Kidney glomerular epithelial cell (primary cell): ENCODE measurements around the gene MRPL30.
"Not testable (repeated sequence)": the region's sequence is repeated elsewhere in the genome, so short reads cannot be mapped to it uniquely, and the experiment has no call there.

ENCODE experiments used
- DNase-seq: peaks from one replicate; lab custom pipeline; 2025; lab: John Stamatoyannopoulos, UW

Gene MRPL30

DNA sequence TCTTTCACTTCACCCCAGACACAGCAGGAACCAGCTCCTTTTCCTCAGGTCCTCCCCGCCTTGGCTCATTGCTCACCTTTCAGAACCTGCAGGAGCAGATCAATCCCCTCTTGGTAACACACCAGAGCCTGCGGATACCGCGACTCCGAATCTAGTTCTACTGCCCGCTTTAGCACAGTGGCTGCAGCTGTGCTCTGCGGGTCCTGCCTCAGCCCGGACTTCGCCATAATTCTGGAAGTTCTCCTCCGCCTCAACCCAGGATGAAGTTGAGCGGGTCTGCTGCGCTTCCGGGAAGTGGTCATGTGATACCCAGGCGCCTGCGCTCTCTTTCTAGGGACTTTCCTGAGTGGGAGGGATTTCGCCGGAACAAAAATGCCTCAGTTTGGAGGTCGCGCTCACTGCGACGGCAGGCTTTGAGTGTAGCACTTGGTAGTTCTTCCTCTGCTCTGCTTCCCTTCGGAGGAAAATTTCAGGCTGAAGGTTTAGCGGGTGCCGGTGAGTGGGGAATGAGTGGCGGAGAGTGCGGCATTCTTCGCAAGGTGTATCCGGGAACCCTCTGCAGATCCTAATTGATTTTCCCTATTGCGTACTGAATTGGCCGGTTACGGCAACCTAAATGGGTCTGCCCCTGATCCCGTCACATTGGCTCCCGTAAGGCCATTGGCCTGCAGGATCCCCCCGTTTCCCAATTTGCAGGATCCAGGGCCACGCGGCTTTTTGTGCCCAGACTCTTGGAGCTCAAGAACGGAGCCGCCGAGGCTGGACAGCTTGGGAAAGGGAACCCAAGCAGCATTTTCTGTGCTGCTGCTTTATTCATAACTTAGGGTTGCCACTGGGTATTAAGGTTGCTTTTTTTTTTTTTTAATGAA, at the start of gene MRPL30, which contains the start of gene MITD1:
Gene MRPL30, plus strand, starts transcription at position 430 of the 869 bp plus-strand sequence. CDS start 5,020 bp downstream, outside the sequence.
Gene MITD1, minus strand, starts transcription at position 304 of the 869 bp plus-strand sequence. Its CDS starts 77 bp downstream, at position 227.
- DNase-seq: peak; percentile 96

DNA sequence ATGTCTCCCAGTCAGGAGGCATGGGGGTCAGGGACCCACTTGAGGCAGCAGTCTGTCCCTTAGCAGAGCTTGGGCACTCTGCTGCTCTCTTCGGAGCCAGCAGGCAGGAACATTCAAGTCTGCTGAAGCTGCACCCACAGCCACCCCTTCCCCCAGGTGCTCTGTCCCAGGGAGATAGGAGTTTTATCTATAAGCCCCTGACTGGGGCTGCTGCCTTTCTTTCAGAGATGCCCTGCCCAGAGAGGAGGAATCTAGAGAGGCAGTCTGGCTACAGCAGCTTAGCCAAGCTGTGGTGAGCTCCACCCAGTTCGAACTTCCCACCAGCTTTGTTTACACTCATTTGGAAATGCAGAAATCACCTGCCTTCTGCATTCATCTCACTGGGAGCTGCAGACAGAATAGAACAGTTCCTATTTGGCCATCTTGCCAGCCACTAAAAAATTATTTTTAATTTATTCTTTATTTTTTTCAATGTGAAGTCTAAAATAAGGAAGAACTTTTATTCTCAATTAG, 45.9 kb upstream of the MRPL30 start:
- DNase-seq: not testable (repeated sequence)

DNA sequence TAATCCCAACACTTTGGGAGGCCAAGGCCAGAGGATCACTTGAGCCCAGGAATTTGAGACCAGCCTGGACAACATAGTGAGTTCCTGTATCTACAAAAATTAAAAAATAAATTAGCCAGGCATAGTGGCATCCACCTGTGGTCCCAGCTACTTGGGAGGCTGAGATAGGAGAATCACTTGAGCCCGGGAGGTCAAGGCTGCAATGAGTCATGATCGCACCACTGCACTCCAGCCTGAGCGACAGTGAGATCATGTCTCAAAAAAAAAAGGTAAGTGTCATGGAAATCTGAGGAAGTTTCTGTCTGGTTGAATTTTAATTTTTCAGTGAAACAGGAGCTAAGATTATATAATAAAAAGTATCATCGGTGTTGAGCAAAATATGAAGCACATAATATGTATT, 42.0 kb upstream of the MRPL30 start:
- no peak for DNase-seq

DNA sequence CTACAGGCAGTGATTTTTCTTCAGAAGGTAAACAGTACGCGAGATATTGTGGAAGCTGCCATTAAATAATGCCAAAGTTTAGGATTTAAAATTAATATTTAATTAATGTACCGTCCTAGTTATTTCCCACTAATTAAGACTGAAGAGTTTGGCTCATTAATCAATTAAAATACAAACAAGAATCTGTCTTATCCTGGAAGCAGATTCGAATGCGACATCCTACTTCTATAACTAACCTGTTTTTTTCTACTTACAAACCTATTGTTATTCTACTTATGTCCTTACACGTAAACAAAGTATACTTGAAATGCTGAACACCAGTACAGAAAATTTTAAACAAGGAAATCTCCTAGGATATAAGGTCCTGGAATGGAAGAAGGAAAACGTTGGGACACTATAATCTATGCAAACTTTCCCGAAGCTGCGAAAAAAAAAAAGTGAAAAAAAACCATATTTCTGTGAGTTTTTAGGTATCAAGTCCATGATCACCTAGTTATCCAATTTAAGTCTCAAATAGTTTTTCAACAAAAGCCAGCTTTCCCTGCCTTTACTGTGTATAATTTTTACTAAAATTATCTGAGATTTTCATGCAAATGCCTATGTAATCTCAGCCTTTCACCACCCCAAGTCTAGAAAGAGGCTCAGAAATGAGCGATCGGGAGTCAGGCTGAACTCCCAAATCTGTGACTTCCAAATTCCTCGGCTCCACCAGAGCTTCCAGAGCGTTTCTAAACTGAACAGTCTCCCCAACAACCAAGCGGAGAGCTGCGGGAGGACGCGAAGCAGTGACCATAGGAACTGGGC, 40.7 kb upstream of the MRPL30 start:
- DNase-seq: peak; percentile 63

DNA sequence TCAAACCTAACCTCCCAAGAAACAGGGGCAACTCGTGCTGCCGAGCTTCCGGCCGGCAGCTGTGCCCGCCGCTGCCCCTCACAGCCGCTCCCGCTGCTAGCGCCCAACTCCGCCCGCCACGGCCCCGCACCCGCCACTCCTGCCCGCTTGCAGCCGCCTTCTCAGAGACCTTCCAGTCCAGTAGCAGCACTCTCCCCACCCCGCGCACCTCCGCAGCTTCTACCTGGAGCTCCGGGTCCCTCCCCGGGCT, 40.2 kb upstream of the MRPL30 start:
- no peak for DNase-seq

DNA sequence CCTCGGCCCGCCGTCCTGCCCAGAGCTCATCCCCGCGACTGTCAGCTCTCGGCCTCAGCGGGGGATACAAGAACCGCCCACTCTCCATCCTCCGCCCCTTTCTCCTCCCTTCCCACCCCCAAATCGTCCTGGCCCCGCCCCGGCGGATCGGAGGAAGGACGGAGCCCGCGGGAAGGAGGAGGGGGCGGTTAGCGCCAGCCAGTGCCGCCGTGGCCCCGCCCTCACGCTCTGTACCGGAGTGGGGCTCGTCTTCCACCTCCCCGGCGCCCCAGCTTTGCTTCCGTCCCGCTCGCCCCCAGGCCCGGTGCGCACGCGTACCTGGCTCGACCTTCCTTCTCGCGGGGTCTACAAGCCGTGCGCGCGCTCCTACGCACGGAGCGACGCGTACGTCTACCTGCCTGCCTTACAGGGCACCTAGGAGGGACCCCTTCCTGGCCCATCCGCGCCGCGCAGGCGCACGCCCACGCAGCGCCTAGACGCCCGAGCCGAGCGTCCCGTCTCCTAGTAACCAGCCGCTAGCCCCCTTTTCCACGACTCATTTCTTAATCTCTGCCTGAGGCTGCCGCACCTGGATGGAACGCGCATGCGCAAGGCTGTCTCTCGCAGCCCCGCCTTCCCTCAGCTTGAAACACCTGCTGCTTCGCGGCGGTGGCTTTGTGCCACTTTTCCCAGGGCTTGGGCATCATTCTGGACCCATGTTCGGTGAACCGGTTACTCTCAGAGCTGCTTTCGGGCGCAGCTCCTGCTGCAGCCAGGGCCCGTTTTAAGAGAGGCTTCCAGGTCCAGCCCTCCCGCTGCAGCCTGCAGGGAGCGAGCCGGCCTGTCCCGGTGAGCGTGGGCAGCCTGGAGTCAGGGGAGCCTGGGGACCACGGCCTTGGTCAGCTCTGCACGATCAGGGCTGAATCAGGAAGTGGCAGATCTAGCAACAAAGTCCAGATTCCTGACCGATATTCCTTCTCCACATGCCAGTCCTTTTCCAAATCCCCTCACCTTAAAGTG, 39.6 kb upstream of the MRPL30 start, which contains the start of gene C2orf15:
Gene C2orf15, plus strand, starts transcription at position 598 of the 999 bp plus-strand sequence. CDS start 8,852 bp downstream, outside the sequence.
- peak; percentile 81 for DNase-seq

DNA sequence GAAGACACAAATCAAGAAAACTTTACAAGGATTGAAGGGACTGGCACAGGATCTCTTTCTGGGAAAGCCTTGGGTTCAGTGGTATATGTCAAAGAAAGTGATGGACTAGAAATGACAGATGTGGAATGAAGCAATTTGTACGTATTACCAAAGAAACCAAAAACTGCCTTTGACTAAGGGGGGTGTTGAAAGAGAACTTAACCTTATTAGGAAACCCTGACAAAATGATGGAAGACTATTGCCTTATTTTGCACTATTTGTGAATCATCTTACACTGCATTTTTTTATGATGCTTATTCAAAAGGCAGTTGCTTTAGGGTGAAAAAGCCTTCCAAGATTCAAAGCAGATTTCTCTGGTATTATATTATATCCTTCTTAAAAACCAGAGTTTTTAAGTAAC, 30.3 kb upstream of the MRPL30 start:
- no peak for DNase-seq

DNA sequence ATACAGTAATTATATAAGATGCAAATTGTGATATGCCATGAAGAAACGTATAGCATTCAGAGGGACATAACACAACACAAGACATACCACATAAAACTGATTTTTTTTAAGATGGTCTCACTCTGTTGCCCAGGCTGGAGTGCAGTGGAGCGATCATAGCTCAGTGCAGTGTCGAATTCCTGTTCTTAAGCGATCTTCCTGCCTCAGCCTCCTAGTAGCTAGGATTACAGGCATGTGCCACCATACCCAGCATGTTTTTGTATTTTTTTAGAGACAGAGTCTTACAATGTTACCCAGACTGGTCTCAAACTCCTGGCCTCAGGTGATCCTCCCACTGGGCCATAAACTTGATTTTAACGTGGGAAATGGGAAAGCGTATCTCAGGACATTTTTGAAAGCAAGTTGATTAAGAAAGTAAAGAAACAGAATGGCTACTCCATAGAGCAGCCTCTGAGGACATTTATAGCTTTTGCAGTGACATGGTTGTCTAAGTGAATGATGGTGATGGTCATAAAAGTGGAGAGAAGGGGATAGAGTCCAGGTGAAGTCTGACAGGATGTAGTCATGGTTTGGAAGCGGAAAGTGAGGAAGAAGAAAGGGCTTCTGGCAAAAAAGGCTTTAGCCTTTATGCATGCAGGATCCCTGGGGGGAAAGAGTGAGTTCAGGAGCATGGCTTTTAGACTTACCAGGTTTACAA, 28.6 kb upstream of the MRPL30 start:
- DNase-seq: no peak

DNA sequence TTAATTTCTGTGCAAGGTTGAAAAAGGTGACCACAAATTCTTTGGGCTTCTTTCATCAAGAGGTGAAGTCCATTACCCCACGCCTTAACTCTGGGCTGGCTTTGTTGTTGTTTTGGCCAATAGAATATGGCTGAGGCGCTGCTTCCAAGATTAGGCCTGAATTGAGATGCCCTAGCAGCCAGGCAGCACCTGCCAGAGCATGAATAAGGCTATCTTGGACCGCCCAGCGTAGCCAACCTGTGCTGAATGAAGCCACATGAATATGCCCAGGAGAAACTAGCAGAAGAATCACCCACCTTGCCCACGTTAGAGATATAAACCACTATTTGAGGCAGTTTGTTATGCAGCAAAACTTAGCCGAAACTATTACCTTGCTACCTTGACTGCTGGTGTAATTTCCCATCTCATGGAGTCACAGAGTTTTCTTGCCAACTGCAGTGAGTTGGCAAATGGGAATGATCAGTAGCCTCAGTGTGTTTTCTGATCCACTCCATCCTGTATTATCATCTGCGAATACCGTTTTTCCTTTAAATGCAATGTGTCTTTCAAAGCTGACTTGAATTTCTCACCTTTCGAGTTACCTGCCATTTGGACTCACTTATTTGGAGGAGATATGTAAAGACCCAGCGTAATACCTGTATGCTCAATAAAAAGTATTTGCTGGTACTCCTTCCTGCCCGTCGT, 26.9 kb upstream of the MRPL30 start:
- DNase-seq: peak; percentile 9

DNA sequence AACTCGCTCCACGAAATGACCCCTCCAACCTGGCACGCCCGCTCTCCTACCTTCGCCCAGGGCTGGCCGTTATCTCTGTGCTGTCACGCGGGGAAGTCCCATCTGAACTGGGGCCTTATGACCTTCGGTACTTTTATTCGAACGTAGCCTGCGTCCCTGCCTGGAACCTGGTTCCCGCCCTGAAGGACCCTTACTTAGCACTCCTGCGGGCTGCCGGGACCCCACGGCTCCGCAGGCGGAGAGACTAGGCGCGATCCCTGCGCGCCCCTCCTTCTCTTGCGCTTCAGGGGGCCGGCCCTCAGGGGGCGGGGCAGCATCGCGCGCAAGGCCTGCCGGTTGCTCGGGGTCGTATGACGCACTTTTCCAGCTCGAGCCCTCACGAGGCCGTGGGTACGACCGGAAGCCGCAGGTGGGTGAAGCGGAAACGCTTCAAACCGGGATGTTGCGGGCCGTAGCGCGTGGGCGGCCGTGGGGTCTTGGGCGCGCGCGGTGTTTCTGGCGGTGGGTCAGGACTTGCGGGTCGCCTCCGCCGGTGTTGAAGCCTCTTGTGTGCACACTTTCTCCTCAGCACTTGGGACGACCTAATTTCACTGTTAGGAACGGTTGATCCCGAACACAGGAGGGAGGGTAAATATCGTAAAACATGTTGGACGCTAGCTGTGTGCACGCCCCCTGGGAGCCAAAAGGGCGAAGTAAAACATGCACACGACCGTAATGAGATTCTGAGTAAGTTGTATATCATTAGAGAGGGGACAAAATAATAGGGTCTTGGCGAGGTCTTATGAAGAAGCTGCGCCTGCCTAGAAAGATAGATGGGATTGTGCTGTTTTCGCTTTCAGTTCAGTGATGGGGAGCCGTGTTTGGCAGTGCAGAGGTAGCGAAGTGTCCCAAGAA, 26.1 kb upstream of the MRPL30 start, which contains the start of the genes LIPT1 and TSGA10:
Gene LIPT1, plus strand, starts transcription at position 325 of the 894 bp plus-strand sequence. CDS start 6,991 bp downstream, outside the sequence.
Gene TSGA10, minus strand, starts transcription at position 300 of the 894 bp plus-strand sequence. CDS start 45,503 bp downstream, outside the sequence.
- peak; percentile 65 for DNase-seq

DNA sequence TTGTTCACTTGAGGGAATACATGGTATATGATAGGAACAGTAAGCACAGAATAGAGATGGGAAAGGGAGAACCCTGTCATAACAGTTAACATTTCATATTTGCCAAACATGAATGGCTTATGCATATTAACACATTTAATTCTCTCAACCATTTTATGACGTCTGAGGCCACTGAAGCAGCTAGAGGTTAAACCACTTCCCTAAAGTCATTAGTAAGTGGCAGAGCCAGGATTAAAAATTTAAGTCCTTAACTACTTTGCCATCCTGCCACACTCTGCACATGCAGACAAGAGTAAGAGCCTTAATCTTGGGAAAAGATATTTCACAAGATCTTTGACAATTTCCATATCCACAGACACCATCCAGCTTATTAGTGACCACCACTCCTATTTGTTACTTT, 24.1 kb upstream of the MRPL30 start:
- DNase-seq: no peak

DNA sequence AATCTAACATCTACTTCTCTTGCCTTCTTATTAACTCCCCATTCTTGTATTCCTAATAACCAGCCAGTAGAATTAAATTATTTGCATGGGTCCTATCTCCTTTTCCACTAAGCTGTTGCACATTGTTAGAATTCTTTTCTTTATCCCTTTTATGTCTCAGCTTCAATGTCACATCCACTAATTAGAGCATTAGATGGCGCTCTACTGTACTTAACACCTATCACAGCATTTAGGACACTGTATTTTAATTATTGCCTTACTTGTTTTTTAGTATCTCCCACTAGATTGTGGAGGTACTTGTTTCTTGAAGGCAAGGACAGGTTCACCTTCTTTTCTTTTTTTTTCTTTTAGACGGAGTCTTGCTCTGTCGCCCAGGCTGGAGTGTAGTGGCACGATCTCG, 22.4 kb upstream of the MRPL30 start:
- no peak for DNase-seq

DNA sequence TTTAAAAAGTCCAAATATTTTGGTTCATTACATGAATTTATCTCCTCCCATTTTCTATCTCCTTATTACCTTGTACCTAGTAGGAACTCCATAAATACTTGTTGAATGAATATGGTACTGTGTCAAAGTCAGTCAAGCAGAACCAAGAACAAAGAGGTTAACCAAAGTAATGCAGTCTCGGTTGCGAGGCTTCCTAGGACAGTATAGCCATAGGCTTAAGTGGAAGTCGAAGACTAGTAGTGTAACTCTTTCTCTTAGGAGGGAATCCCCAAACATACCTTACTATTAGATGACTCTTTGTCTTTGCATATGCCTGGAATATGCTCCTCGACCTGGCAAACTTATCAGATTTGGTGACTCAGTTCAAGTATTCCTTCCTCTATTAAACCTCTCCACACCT, 21.4 kb upstream of the MRPL30 start:
- DNase-seq: no peak

DNA sequence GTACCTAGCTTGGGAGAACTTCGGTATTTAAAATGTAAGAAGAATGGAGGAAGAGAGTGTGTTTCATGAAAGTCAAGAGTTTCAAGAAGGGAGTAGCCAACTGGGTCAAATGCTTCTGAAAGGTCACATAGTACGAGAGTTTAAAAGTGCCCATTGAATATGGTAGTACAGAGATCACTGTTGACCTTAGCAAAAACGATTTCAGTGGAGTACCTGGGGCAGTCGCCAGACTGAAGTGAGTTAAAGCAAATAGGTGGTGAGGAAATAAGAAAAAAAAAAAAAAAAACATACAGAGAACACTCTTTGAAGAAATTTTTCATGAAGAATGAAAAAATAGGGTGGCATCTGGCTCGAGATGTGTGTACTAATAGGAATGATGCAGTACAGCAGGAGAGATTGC, 14.8 kb upstream of the MRPL30 start:
- no peak for DNase-seq

DNA sequence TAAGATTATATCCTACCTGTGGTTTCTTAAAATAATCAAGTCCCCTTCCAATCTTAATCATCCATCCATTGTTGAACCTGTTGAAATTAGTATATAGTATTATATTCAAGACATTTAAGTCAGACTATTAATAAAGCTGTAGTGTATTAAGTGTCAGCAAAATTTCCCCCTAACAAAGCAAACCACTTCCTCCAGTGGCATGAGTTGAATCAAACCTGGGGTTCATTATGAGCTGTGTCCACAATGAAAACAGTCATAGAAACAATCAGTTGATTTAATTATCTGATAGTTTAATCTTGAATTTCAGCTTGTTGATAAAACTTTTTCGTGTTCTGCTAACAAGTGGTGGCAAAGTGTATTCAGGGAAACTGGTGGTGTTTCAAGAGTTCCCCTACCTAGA, 11.4 kb upstream of the MRPL30 start:
- DNase-seq: no peak

DNA sequence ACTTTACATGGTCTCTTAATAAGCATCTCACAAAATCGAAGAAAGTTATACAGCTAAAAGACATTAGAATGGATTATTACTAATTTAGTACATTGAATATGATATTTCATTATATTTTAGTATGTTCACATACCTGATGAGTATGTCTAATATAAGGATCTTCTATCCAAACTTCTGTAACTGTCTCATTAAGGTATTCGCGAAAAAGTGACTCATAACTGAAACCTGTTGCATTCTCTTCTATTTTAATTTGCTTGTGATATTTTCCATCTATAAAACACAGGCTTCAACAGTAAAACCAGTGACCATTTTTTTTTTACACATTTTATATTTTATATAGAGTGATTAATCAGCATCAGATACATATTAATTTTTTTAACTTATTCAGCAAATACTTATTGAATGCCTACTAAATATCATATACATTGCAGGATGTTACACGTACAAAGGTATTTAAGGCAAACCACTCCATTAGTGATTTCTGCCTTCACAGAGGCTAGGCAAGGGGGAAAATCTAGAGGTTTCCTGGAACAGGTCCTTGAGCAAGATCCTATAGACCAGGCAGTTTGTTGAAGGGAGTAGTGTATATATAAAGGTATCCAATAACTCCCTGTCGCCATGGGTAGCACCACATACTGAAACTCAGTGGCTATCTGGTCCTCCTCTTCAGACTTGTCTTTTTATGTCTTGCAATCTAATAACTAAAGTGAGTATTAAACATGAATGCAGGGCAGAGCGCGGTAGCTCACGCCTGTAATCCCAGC, 9.4 kb upstream of the MRPL30 start:
- DNase-seq: no peak

DNA sequence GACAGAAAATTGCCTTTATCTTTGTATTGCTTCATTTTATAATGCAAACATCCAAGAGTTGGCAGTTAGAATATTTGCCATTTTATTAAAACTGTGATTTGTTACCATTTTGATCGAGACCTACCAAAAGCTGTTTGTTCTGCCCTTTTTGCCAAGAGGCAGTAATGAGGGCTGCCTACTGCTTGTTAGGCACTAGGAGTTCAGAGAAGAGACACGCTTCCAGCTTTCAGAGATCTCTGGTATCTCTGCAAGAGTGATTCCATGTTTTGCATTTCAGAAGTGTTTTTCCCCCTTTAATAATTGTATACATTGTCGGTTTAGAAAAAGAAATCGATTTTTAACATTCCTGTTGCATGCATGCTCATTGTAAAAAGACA, 628 bp downstream of the MRPL30 start:
- DNase-seq: no peak

DNA sequence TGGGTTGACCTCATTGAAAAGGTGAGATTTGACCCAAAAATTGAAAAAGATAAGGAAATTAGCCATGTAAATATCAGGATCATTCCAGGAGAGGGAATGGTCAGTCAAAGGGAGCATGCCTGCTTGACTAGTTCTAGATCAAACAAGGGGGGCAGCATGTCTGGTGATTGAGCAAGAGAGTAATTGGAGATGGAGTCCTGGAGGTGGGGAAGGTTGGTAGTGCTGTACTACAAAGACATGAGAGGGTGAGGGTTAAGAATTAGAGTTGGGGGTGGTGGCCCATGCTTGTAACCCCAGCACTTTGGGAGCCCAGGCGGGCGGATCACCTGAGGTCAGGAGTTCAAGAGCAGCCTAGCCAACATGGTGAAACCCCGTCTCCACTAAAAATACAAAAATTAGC, 2.0 kb downstream of the MRPL30 start:
- DNase-seq: no peak
